Uterus (tissue), 2 donors: Measurements from ENCODE around the gene MIPEP.

Experiments used
- CTCF ChIP-seq, 4 experiments: fragments of 200-600 bp in 2 of 4; fragments of 450-650 bp in 2 of 4; sonication (generic) in 2 of 4; IDR thresholded peaks; one replicate each; pipeline ENCODE4 v1.5.1; 2016 to 2019; ENCODE audit warnings: antibody characterized with exemption in 4 of 4, mild to moderate bottlenecking in 2 of 4, moderate library complexity in 1 of 4
- POLR2A ChIP-seq, 2 donors: fragments of 450-650 bp; IDR thresholded peaks; one replicate each; pipeline ENCODE4 v1.6.1; 2016; ENCODE audit warnings: antibody characterized with exemption in 2 of 2, mild to moderate bottlenecking in 1 of 2, moderate library complexity in 1 of 2

GRCh38 chr13:23817136-23817535, 72.1 kb downstream of the MIPEP start:
- TF ChIP-seq POLR2A (IDR thresholded peaks at IDR 0.05) (no peak), CTCF (IDR thresholded peaks at IDR 0.05) (no peak)
